DLD1 (cell line): ENCODE results near the gene ADA.
"Not testable (repeated sequence)": the region's sequence is repeated elsewhere in the genome, so short reads cannot be mapped to it uniquely, and the experiment has no call there.

Experiments used
- in situ Hi-C: cut with HindIII; loops from 2 replicates; pipeline ENCODE4 v1.10.0; 2017; ENCODE audit warnings: low sequenced_read_pairs

ADA gene

GRCh38 chr20:44651684-44652423 lies at the start of gene ADA:
Gene ADA (minus strand): TSS chr20:44651699. CDS start chr20:44651607, 92 bp downstream.
- in situ Hi-C loops: no loop called here

GRCh38 chr20:44700306-44700705 lies 48.8 kb upstream of the ADA start:
- in situ Hi-C loops: no loop called here

- in situ Hi-C loops: no loop called here
Observed at GRCh38 chr20:44698351-44698750, 46.9 kb upstream of the ADA start.

GRCh38 chr20:44697041-44697440 lies 45.5 kb upstream of the ADA start:
- in situ Hi-C loops: not testable (repeated sequence)

- in situ Hi-C loops: no loop called here
Observed at GRCh38 chr20:44696315-44696714, 44.8 kb upstream of the ADA start.

GRCh38 chr20:44695674-44696300 lies 44.3 kb upstream of the ADA start:
- in situ Hi-C loops: no loop called here

GRCh38 chr20:44695295-44695673 lies 43.8 kb upstream of the ADA start:
- in situ Hi-C loops: no loop called here

GRCh38 chr20:44694159-44694558 lies 42.7 kb upstream of the ADA start:
- in situ Hi-C loops: no loop called here

- in situ Hi-C loops: no loop called here
Observed at GRCh38 chr20:44693627-44694026, 42.1 kb upstream of the ADA start.

GRCh38 chr20:44692932-44693480 lies 41.5 kb upstream of the ADA start:
- in situ Hi-C loops: no loop called here

GRCh38 chr20:44691424-44692423 lies 40.2 kb upstream of the ADA start:
- in situ Hi-C loops: no loop called here

GRCh38 chr20:44690781-44691423 lies 39.4 kb upstream of the ADA start:
- in situ Hi-C loops: no loop called here

GRCh38 chr20:44689809-44690208 lies 38.3 kb upstream of the ADA start:
- in situ Hi-C loops: no loop called here

GRCh38 chr20:44688053-44688625 lies 36.6 kb upstream of the ADA start:
- in situ Hi-C loops: no loop called here

- in situ Hi-C loops: no loop called here
Observed at GRCh38 chr20:44686934-44687333, 35.4 kb upstream of the ADA start.

- in situ Hi-C loops: loop anchor here (5.0 kb wide), 1 partner anchor 48 kb away; no protein-coding TSS in a partner anchor
Observed at GRCh38 chr20:44684047-44684967, 32.8 kb upstream of the ADA start.

- in situ Hi-C loops: loop anchor here (5.0 kb wide), 1 partner anchor 49 kb away; no protein-coding TSS in a partner anchor
Observed at GRCh38 chr20:44683263-44684046, 32.0 kb upstream of the ADA start.
